ENCODE results near the gene TBC1D1. TPM values are rescaled to one million over a fixed set of nuclear protein-coding genes. Genes with fewer than 3 reads are reported as not detected.

TBC1D1 gene
- total and polyA plus RNA-seq, 4 experiments from 2014 or later: 15.3 to 46.7 (median 34.3) TPM

Other genes starting within 250 kb of the TBC1D1 start
- 10 to 100 TPM; 34.9 to 36.9 TPM for gene RELL1, start 204.7 kb upstream of the TBC1D1 start, total RNA-seq
- 1 to 10 TPM; 3.9 to 8.8 TPM for gene RELL1, start 204.7 kb upstream of the TBC1D1 start, polyA plus RNA-seq
- gene PGM2, start 64.4 kb upstream of the TBC1D1 start, total RNA-seq: 10 to 100 TPM; 16.9 to 18.4 TPM
- gene PGM2, start 64.4 kb upstream of the TBC1D1 start, polyA plus RNA-seq: 10 to 100 TPM; 20.0 to 20.5 TPM
- gene PTTG2, start 69.3 kb downstream of the TBC1D1 start, total RNA-seq: 1 to 10 TPM; 1.5 to 1.9 TPM
- gene PTTG2, start 69.3 kb downstream of the TBC1D1 start, polyA plus RNA-seq: not detected

Measured in CD4-positive, alpha-beta memory T cell (primary cell).